HepG2 (cell line): Measurements from ENCODE around the gene GZF1. TPM values are rescaled to one million over a fixed set of nuclear protein-coding genes. Genes with fewer than 3 reads are reported as not detected.

ENCODE experiments used
- NFKB2 ChIP-seq: sonication (generic); formaldehyde crosslinking; IDR thresholded peaks from 2 replicates; pipeline ENCODE4 v1.4.0; 2020; ENCODE audit warnings: missing genetic modification reagents, borderline replicate concordance
- NR2F1 ChIP-seq, 2 experiments: fragments of 450-650 bp in 1 of 2; formaldehyde crosslinking in 1 of 2; IDR thresholded peaks; 2 replicates each; pipeline versions ENCODE4 v1.5.0 to v1.6.1; 2016 to 2020; ENCODE audit warnings: mild to moderate bottlenecking in 1 of 2, missing compliant biosample characterization in 1 of 2, missing genetic modification reagents in 1 of 2, moderate library complexity in 1 of 2
- POLR2A ChIP-seq, 2 experiments: IDR thresholded peaks; 2 replicates each; pipeline ENCODE4 v1.6.1; 2011; ENCODE audit warnings: low read depth in 2 of 2, low read length in 2 of 2, mild to moderate bottlenecking in 1 of 2, moderate library complexity in 1 of 2; ENCODE audit not compliant: insufficient read depth in 1 of 2
- RAD21 ChIP-seq: fragments of 450-650 bp; formaldehyde crosslinking; IDR thresholded peaks from 2 replicates; pipeline ENCODE4 v1.5.0; 2020; ENCODE audit warnings: mild to moderate bottlenecking
- SMAD9 ChIP-seq: sonication (generic); formaldehyde crosslinking; IDR thresholded peaks from 2 replicates; pipeline ENCODE4 v1.5.1; 2020; ENCODE audit warnings: mild to moderate bottlenecking, missing genetic modification reagents
- YY1 ChIP-seq: IDR thresholded peaks from 2 replicates; pipeline ENCODE4 v1.6.1; 2011; ENCODE audit warnings: low read length, low read depth, moderate library complexity, mild to moderate bottlenecking; ENCODE audit not compliant: insufficient read depth, insufficient replicate concordance
- ZBTB42 ChIP-seq: sonication (generic); formaldehyde crosslinking; IDR thresholded peaks from 2 replicates; pipeline ENCODE4 v1.5.0; 2020; ENCODE audit warnings: mild to moderate bottlenecking, missing genetic modification reagents
- ZNF101 ChIP-seq: sonication (generic); formaldehyde crosslinking; IDR thresholded peaks from 2 replicates; pipeline ENCODE4 v1.4.0; 2020; ENCODE audit warnings: mild to moderate bottlenecking, low read depth, missing genetic modification reagents, borderline replicate concordance
- ZNF17 ChIP-seq: sonication (generic); formaldehyde crosslinking; IDR thresholded peaks from 2 replicates; pipeline ENCODE4 v1.5.0; 2020; ENCODE audit warnings: mild to moderate bottlenecking, missing genetic modification reagents
- ZNF230 ChIP-seq: sonication (generic); formaldehyde crosslinking; IDR thresholded peaks from 2 replicates; pipeline ENCODE4 v1.4.0; 2020; ENCODE audit warnings: mild to moderate bottlenecking, missing genetic modification reagents
- ZNF260 ChIP-seq: sonication (generic); formaldehyde crosslinking; IDR thresholded peaks from 2 replicates; pipeline ENCODE4 v1.4.0; 2020; ENCODE audit warnings: missing genetic modification reagents, low read depth, mild to moderate bottlenecking, borderline replicate concordance
- ZNF501 ChIP-seq: sonication (generic); formaldehyde crosslinking; IDR thresholded peaks from 2 replicates; pipeline ENCODE4 v1.5.1; 2020; ENCODE audit warnings: mild to moderate bottlenecking, moderate library complexity, missing genetic modification reagents
- ZNF720 ChIP-seq: sonication (generic); formaldehyde crosslinking; IDR thresholded peaks from 2 replicates; pipeline ENCODE4 v1.4.0; 2020; ENCODE audit warnings: missing genetic modification reagents
- polyA plus RNA-seq, 8 experiments: library from polyadenylated mRNA; depleted of rRNA in 3 of 8; stranded (reverse) in 7 of 8; unstranded in 1 of 8; fragments of >200 nt; fragmentation: Illumina TruSeq in 4 of 8; extraction: Trizol in 4 of 8; gene quantifications; 2 replicates each; pipeline versions ENCODE4 v1.2.1 to v1.2.3, GENCODE V29; 2011 to 2016; ENCODE audit warnings: low read depth in 4 of 8, missing spikeins in 1 of 8, mixed read lengths in 1 of 8; ENCODE audit not compliant: insufficient read depth in 1 of 8
- total RNA-seq, 5 experiments: library from RNA; depleted of rRNA; stranded (reverse); fragments of >200 nt; fragmentation: Illumina TruSeq; extraction: Trizol; gene quantifications; 2 replicates each; pipeline ENCODE4 v1.2.3, GENCODE V29; 2016; ENCODE audit warnings: low read depth in 1 of 5
- TF ChIP-seq, protein P1 (sequence below): sonication (generic); formaldehyde crosslinking; IDR thresholded peaks from 2 replicates; pipeline ENCODE4 v1.4.0; 2020; ENCODE audit warnings: mild to moderate bottlenecking, missing genetic modification reagents
- TF ChIP-seq, protein P2 (sequence below): sonication (generic); formaldehyde crosslinking; IDR thresholded peaks from 2 replicates; pipeline ENCODE4 v1.9.0; 2022; ENCODE audit warnings: low read depth, missing genetic modification reagents
- TF ChIP-seq, protein P3 (sequence below): sonication (generic); formaldehyde crosslinking; IDR thresholded peaks from 2 replicates; pipeline ENCODE4 v1.4.0; 2020; ENCODE audit warnings: missing genetic modification reagents

Gene GZF1
- total and polyA plus RNA-seq, 2 of the 13 experiments (the other 11 are each of a cell fraction or from before 2014, with no cell fraction given), result 16.9 to 26.0 TPM

DNA sequence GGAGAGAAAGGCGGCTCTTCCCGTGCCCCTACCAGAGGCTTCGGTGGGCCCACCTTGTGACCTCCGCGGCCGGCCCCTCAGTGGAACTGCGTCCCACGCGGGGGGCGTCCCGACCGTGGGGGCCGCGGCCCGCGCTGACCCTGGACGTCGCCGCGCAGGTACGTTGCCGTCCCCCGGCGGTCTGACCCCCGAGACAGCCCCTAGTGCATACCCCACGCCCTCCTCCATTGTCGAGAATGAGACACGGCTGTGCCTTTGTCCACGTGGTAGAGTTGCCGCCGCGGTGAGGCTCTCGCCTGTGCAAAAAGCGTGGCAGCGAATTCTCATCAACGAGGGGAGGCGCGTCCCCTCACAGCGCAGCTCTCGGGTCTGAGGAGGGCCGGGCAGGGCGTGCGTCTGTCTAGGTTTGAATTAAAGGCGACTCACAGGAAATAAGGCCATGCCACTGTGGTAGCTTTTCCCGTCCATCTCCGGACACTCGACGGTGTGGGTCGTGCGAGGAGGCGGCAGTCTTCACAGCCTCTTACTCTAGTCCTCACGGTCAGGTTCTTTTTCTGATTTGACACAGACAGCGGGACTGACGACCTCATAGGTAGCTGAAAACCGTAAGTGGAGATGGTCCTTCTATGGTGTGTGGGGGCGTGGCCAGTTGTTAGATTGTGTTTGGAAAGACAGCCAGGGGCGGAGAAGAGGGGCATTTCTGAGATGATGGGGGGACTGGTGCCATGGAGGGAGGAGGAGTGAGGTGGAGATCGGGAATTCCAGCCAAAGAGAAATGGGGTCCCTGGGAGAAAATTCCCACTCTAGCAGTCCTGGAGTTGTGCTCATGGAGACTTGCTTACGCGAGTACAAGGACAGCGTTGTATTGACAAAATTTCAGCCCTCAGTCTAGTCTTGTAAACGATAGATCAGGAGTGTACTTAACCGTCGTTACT lies 10.8 kb upstream of the GZF1 start (continued):
- TF ChIP-seq, protein P1, sequence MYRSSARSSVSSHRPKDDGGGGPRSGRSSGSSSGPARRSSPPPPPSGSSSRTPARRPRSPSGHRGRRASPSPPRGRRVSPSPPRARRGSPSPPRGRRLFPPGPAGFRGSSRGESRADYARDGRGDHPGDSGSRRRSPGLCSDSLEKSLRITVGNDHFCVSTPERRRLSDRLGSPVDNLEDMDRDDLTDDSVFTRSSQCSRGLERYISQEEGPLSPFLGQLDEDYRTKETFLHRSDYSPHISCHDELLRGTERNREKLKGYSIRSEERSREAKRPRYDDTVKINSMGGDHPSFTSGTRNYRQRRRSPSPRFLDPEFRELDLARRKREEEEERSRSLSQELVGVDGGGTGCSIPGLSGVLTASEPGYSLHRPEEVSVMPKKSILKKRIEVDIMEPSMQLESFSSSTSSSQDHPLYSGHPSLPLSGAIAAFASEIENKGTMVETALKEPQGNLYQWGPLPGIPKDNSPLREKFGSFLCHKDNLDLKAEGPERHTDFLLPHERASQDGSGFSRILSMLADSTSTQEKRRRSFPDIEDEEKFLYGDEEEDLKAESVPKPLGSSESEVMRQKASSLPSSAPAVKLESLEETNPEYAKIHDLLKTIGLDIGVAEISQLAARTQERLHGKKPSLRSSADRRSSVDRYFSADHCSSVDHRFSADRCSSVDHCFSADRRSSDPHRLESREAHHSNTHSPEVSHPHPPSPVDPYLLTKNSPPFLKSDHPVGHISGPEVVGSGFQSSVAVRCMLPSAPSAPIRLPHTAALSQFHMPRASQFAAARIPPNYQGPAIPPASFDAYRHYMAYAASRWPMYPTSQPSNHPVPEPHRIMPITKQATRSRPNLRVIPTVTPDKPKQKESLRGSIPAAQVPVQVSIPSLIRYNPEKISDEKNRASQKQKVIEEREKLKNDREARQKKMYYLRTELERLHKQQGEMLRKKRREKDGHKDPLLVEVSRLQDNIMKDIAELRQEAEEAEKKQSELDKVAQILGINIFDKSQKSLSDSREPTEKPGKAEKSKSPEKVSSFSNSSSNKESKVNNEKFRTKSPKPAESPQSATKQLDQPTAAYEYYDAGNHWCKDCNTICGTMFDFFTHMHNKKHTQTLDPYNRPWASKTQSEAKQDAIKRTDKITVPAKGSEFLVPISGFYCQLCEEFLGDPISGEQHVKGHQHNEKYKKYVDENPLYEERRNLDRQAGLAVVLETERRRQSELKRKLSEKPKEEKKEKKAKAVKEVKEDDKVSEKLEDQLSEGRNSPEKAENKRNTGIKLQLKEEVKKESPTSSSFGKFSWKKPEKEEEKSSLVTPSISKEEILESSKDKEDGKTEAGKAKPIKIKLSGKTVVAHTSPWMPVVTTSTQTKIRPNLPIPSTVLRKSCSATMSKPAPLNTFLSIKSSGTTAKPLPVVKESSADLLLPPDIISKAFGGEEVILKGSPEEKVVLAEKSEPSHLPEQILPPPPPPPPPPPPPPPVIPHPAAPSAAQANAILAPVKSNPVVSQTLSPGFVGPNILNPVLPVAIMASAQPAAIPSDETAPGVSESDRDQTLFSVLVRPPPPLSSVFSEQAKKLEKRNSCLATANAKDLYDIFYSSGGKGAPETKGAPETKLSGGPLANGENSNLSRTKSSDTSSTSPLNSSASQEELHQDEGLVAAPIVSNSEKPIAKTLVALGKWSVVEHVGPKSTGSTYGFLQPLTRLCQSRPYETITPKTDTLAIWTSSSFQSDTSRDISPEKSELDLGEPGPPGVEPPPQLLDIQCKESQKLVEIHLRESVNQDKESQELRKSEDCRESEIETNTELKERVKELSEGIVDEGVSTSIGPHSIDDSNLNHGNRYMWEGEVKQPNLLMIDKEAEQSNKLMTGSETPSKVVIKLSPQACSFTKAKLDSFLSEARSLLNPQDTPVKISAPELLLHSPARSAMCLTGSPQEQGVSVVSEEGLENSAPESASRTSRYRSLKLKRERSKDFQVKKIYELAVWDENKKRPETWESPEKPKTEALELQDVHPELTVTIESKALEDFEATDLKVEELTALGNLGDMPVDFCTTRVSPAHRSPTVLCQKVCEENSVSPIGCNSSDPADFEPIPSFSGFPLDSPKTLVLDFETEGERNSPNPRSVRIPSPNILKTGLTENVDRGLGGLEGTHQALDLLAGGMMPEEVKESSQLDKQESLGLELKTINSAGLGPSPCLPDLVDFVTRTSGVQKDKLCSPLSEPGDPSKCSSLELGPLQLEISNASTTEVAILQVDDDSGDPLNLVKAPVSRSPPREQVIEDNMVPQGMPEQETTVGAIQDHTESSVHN (CRISPR knock-in tag), result peak; percentile 90
- TF ChIP-seq, protein P2, sequence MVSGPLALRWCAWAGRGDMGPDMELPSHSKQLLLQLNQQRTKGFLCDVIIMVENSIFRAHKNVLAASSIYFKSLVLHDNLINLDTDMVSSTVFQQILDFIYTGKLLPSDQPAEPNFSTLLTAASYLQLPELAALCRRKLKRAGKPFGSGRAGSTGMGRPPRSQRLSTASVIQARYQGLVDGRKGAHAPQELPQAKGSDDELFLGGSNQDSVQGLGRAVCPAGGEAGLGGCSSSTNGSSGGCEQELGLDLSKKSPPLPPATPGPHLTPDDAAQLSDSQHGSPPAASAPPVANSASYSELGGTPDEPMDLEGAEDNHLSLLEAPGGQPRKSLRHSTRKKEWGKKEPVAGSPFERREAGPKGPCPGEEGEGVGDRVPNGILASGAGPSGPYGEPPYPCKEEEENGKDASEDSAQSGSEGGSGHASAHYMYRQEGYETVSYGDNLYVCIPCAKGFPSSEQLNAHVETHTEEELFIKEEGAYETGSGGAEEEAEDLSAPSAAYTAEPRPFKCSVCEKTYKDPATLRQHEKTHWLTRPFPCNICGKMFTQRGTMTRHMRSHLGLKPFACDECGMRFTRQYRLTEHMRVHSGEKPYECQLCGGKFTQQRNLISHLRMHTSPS (CRISPR knock-in tag), result 0 out of 2 replicates have a peak, but pooled peaks have one; percentile 37
- peak; percentile 78; the same call in 1 of the 2 replicates for TF ChIP-seq ZNF101
- no peak for TF ChIP-seq YY1
- peak; percentile 85; the same call in 1 of the 2 replicates for TF ChIP-seq NFKB2 (CRISPR knock-in tag)
- TF ChIP-seq SMAD9 (CRISPR knock-in tag), result peak; percentile 96
- TF ChIP-seq ZBTB42, result no peak; the same call in 1 of the 2 replicates
- no peak for TF ChIP-seq ZNF17 (CRISPR knock-in tag)
- TF ChIP-seq ZNF260 (CRISPR knock-in tag), result no peak
- TF ChIP-seq NR2F1 (CRISPR knock-in tag; IDR thresholded peaks at IDR 0.05), result peak in 1 of 2 experiments; percentile 0; a peak in 1 of 4 replicates
- peak in 1 of 2 experiments; percentile 49; a peak in 1 of 4 replicates for TF ChIP-seq POLR2A (IDR thresholded peaks at IDR 0.05; ENCODE audit: insufficient read depth in 1 of 2, low read depth in 2 of 2, low read length in 2 of 2)
- no peak for TF ChIP-seq ZNF720 (CRISPR knock-in tag)
- TF ChIP-seq, protein P3, sequence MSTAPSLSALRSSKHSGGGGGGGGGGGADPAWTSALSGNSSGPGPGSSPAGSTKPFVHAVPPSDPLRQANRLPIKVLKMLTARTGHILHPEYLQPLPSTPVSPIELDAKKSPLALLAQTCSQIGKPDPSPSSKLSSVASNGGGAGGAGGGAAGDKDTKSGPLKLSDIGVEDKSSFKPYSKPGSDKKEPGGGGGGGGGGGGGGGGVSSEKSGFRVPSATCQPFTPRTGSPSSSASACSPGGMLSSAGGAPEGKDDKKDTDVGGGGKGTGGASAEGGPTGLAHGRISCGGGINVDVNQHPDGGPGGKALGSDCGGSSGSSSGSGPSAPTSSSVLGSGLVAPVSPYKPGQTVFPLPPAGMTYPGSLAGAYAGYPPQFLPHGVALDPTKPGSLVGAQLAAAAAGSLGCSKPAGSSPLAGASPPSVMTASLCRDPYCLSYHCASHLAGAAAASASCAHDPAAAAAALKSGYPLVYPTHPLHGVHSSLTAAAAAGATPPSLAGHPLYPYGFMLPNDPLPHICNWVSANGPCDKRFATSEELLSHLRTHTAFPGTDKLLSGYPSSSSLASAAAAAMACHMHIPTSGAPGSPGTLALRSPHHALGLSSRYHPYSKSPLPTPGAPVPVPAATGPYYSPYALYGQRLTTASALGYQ (CRISPR knock-in tag), result peak; percentile 30; the same call in 1 of the 2 replicates
- TF ChIP-seq ZNF501 (CRISPR knock-in tag), result peak; percentile 85
- TF ChIP-seq RAD21 (CRISPR knock-in tag), result peak; percentile 33; the same call in 1 of the 2 replicates
- TF ChIP-seq ZNF230 (CRISPR knock-in tag), result no peak; the same call in 1 of the 2 replicates
